ENCODE measurements around the gene MALT1. TPM values are rescaled to one million over a fixed set of nuclear protein-coding genes. Genes with fewer than 3 reads are reported as not detected.
A peak's percentile ranks its signal among the peaks of the same experiment; 100 is the strongest.

Gene MALT1
- total and polyA plus RNA-seq, 2 donors from 2014 or later: 10.4 to 39.4 TPM

DNA sequence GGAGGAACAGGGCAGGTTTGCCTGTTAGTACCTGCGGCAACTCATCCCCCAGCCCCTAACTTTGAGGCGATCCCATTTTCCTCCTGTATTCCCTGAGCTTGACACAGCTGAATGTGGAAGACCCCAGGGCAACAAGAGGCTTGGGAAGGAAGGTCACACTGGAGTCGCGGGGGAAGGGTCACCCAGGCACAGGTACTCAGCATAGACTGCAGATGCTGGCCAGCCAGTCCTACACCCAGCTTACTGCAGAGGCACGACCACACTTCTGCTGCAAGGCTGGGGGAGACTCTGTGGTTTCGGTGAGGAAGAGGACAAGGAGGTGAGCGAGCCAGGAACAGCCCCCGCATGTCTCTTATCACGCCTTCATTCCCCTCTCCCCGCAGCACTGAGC lies 91.5 kb downstream of the MALT1 start:
- Histone ChIP-seq H3K9me3 (ENCODE audit: control insufficient read depth in 2 of 3, insufficient read depth in 1 of 3, low read length in 3 of 3) (no peaks in the 10 kb centered on the region), H3K9ac (ENCODE audit: low read length in 3 of 3) (no peak overlapping the region), H3K27me3 (ENCODE audit: control insufficient read depth, insufficient read depth, low read length) (no peaks in the 10 kb centered on the region), H3K4me1 (ENCODE audit: control insufficient read depth in 2 of 3, insufficient read depth in 2 of 3, low read depth in 1 of 3, low read length in 3 of 3) (peaks cover 0 to 2% (median 0%) of the 10 kb centered on the region in 3 donors), H3K27ac (ENCODE audit: low read depth in 2 of 2, low read length in 2 of 2) (no peak overlapping the region), H3K4me3 (ENCODE audit: low read length in 3 of 3) (no peak overlapping the region), H3K36me3 (ENCODE audit: control insufficient read depth in 2 of 3, insufficient read depth in 3 of 3, low read length in 3 of 3) (no peaks in the 10 kb centered on the region)
- intact Hi-C loops (cut with DNase I): loop anchor here (5.0 kb wide), 1 partner anchor 235 kb away; no protein-coding TSS in a partner anchor
- no peak for FAIRE-seq
- TF ChIP-seq, protein P1, sequence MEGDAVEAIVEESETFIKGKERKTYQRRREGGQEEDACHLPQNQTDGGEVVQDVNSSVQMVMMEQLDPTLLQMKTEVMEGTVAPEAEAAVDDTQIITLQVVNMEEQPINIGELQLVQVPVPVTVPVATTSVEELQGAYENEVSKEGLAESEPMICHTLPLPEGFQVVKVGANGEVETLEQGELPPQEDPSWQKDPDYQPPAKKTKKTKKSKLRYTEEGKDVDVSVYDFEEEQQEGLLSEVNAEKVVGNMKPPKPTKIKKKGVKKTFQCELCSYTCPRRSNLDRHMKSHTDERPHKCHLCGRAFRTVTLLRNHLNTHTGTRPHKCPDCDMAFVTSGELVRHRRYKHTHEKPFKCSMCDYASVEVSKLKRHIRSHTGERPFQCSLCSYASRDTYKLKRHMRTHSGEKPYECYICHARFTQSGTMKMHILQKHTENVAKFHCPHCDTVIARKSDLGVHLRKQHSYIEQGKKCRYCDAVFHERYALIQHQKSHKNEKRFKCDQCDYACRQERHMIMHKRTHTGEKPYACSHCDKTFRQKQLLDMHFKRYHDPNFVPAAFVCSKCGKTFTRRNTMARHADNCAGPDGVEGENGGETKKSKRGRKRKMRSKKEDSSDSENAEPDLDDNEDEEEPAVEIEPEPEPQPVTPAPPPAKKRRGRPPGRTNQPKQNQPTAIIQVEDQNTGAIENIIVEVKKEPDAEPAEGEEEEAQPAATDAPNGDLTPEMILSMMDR (IDR thresholded peaks at IDR 0.05; ENCODE audit: borderline replicate concordance, extremely low read depth, insufficient read depth): no peak
- peak in 1 of 5 donors; percentile 40 for DNase-seq

DNA sequence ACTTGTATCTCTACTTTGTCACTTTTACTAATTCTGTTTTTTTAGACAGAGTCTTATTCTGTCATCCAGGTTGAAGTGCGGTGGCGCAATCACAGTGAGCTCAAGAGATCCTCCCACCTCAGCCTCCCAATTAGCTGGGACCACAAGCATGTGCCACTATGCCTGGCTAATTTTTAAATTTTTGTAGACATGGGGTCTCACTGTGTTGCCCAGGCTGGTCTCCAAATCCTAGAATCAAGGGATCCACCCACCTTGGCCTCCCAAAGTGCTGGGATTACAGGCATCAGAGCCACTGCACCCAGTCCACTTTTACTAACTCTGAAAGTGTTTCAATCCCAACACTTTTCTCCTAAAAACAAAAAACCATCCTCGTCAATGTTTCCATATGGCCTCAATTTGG lies 94.9 kb downstream of the MALT1 start:
- intact Hi-C loops (cut with DNase I): no loop called here
- DNase-seq (peak in 1 of 5 donors; percentile 7), FAIRE-seq (no peak)

DNA sequence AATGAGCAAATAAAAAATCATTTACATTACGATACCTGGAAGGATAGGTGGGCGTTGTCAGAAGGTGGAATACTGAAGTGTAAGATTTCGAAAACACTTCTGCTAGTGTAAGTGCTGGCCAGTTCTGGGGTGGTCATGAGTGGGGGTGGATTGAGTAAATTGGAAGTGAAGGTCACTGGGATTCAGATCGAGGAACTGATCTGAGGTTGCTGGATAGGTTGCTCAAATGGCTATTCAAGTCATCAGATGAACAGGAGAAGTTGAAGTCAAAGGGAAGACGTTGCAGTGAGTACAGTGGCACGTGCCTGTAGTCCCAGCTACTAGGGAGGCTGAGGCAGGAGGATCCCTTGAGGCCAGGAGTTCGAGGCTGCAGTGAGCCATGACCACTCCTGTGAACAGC lies 95.7 kb downstream of the MALT1 start:
- Histone ChIP-seq H3K9me3 (ENCODE audit: control insufficient read depth in 2 of 3, insufficient read depth in 1 of 3, low read length in 3 of 3) (no peaks in the 10 kb centered on the region), H3K27ac (ENCODE audit: low read depth in 2 of 2, low read length in 2 of 2) (no peak overlapping the region), H3K9ac (ENCODE audit: low read length in 3 of 3) (no peak overlapping the region), H3K27me3 (ENCODE audit: control insufficient read depth, insufficient read depth, low read length) (no peaks in the 10 kb centered on the region), H3K4me1 (ENCODE audit: control insufficient read depth in 2 of 3, insufficient read depth in 2 of 3, low read depth in 1 of 3, low read length in 3 of 3) (peaks cover 0 to 3% (median 0%) of the 10 kb centered on the region in 3 donors), H3K36me3 (ENCODE audit: control insufficient read depth in 2 of 3, insufficient read depth in 3 of 3, low read length in 3 of 3) (no peaks in the 10 kb centered on the region), H3K4me3 (ENCODE audit: low read length in 3 of 3) (no peak overlapping the region)
- peak in 1 of 5 donors; percentile 35 for DNase-seq
- no peak for FAIRE-seq
- intact Hi-C loops (cut with DNase I): no loop called here
- TF ChIP-seq, protein P1 (IDR thresholded peaks at IDR 0.05; ENCODE audit: borderline replicate concordance, extremely low read depth, insufficient read depth): no peak

More for the DNA sequence above, 94.9 kb downstream of the MALT1 start:
- no peak overlapping the region for H3K4me3 ChIP-seq (ENCODE audit: low read length in 3 of 3)
- no peak overlapping the region for H3K27ac ChIP-seq (ENCODE audit: low read depth in 2 of 2, low read length in 2 of 2)
- no peaks in the 10 kb centered on the region for H3K27me3 ChIP-seq (ENCODE audit: control insufficient read depth, insufficient read depth, low read length)
- TF ChIP-seq, protein P1 (IDR thresholded peaks at IDR 0.05; ENCODE audit: borderline replicate concordance, extremely low read depth, insufficient read depth): no peak
- H3K9me3 ChIP-seq (ENCODE audit: control insufficient read depth in 2 of 3, insufficient read depth in 1 of 3, low read length in 3 of 3): no peaks in the 10 kb centered on the region
- peaks cover 0 to 3% (median 0%) of the 10 kb centered on the region in 3 donors for H3K4me1 ChIP-seq (ENCODE audit: control insufficient read depth in 2 of 3, insufficient read depth in 2 of 3, low read depth in 1 of 3, low read length in 3 of 3)
- no peak overlapping the region for H3K9ac ChIP-seq (ENCODE audit: low read length in 3 of 3)
- H3K36me3 ChIP-seq (ENCODE audit: control insufficient read depth in 2 of 3, insufficient read depth in 3 of 3, low read length in 3 of 3): no peaks in the 10 kb centered on the region
